HepG2 (cell line): ENCODE measurements around the gene PIAS1. TPM values are rescaled to one million over a fixed set of nuclear protein-coding genes. Genes with fewer than 3 reads are reported as not detected.

ENCODE experiments used
- ATAC-seq: fragments of 200-7000 bp; cut with Tn5 transposase; 3 replicates; pipeline ENCODE4 v1.9.1; 2020; ENCODE audit warnings: mild to moderate bottlenecking, moderate library complexity
- Bru-seq: library from RNA; stranded (reverse); fragments of 400-500 nt; gene quantifications from one replicate; lab custom pipeline; 2021; lab: Mats Ljungman, UMichigan
- BruChase-seq, 2 experiments: library from RNA; stranded (reverse); fragments of 400-500 nt; gene quantifications; one replicate each; lab custom pipeline; 2021; lab: Mats Ljungman, UMichigan
- BruUV-seq: library from RNA; stranded (reverse); fragments of 400-500 nt; replicated peaks from 2 replicates; lab custom pipeline; 2021; lab: Mats Ljungman, UMichigan
- CTCF ChIA-PET: fragments of 300-600 bp; formaldehyde crosslinking; extraction: SDS; loops from one replicate; lab custom pipeline; 2021; ENCODE audit warnings: low total read pairs, inconsistent platforms, low intra/inter-chr PET ratio; lab: Yijun Ruan, JAX
- POLR2A ChIA-PET: fragments of 350-600 bp; sonication (Branson Sonifier 250); formaldehyde crosslinking; loops from one replicate; lab custom pipeline; 2020; ENCODE audit warnings: antibody characterized with exemption, inconsistent platforms; lab: Yijun Ruan, JAX
- DNase-seq: peaks from one replicate; pipeline ENCODE4 v3.0.0-alpha.2; 2015; ENCODE audit warnings: low spot score
- FAIRE-seq: peaks from 3 replicates; lab custom pipeline; 2011; peaks lifted over from hg19 to GRCh38; lab: Jason Lieb, UNC
- H2AFZ ChIP-seq: one replicate; pipeline ENCODE4 v1.6.1; 2011; ENCODE audit warnings: low read length, inconsistent platforms
- H3K27ac ChIP-seq: fragments of 300-600 bp; 3 replicates; pipeline ENCODE4 v1.8.0; 2011; ENCODE audit warnings: mixed run types, mild to moderate bottlenecking, mixed read lengths, low read length, inconsistent platforms; ENCODE audit not compliant: insufficient read depth; ENCODE audit errors: extremely low read length
- H3K27me3 ChIP-seq, 2 experiments: fragments of 200-600 bp in 1 of 2; 2 replicates in 1 of 2; 3 replicates in 1 of 2; pipeline versions ENCODE4 v1.6.0 to v1.8.0; 2011; ENCODE audit warnings: low read length in 2 of 2, mild to moderate bottlenecking in 2 of 2, moderate library complexity in 2 of 2, inconsistent platforms in 1 of 2; ENCODE audit not compliant: insufficient read depth in 2 of 2, control insufficient read depth in 1 of 2
- H3K36me3 ChIP-seq, 2 experiments: fragments of 200-600 bp in 1 of 2; replicated peaks in 1 of 2; 2 replicates in 1 of 2; 3 replicates in 1 of 2; pipeline versions ENCODE4 v1.5.1 to v1.8.0; 2011; ENCODE audit warnings: low read length in 2 of 2, inconsistent platforms in 1 of 2; ENCODE audit not compliant: insufficient read depth in 2 of 2, control insufficient read depth in 1 of 2
- H3K4me1 ChIP-seq: 2 replicates; pipeline ENCODE4 v1.5.1; 2012; ENCODE audit warnings: low read length, inconsistent platforms; ENCODE audit not compliant: insufficient read depth
- H3K4me2 ChIP-seq: 2 replicates; pipeline ENCODE4 v1.6.0; 2011; ENCODE audit warnings: low read depth, low read length, inconsistent platforms
- H3K4me3 ChIP-seq, 3 experiments: fragments of 200-600 bp in 1 of 3; sonication (generic), shearing (Covaris generic) in 1 of 3; replicated peaks in 1 of 3; 2 replicates each; pipeline ENCODE4 v1.5.1; 2011 to 2016; ENCODE audit warnings: low read length in 3 of 3, inconsistent platforms in 2 of 3, low read depth in 2 of 3, mild to moderate bottlenecking in 2 of 3, control low read depth in 1 of 3, mixed read lengths in 1 of 3; ENCODE audit not compliant: insufficient read depth in 1 of 3
- H3K79me2 ChIP-seq: one replicate; pipeline ENCODE4 v1.6.1; 2011; ENCODE audit warnings: low read length, inconsistent platforms; ENCODE audit not compliant: insufficient read depth
- H3K9ac ChIP-seq: 2 replicates; pipeline ENCODE4 v1.6.0; 2011; ENCODE audit warnings: mild to moderate bottlenecking, low read depth, low read length, inconsistent platforms; ENCODE audit not compliant: insufficient read depth
- H3K9me3 ChIP-seq: 2 replicates; pipeline ENCODE4 v1.5.1; 2012; ENCODE audit warnings: mild to moderate bottlenecking, low read length
- H4K20me1 ChIP-seq: 2 replicates; pipeline ENCODE4 v1.6.0; 2011; ENCODE audit warnings: inconsistent platforms, mild to moderate bottlenecking, low read length, moderate library complexity; ENCODE audit not compliant: insufficient read depth
- GATAD1 ChIP-seq: IDR thresholded peaks from 2 replicates; pipeline ENCODE4 v1.6.1; 2016; ENCODE audit warnings: missing genetic modification reagents, missing compliant biosample characterization
- MEIS2 ChIP-seq: sonication (generic); formaldehyde crosslinking; IDR thresholded peaks from 2 replicates; pipeline ENCODE4 v1.9.0; 2021; ENCODE audit warnings: mild to moderate bottlenecking, missing genetic modification reagents
- SNAI1 ChIP-seq: sonication (generic); formaldehyde crosslinking; IDR thresholded peaks from 2 replicates; pipeline ENCODE4 v1.5.0; 2020; ENCODE audit warnings: mild to moderate bottlenecking, missing genetic modification reagents, borderline replicate concordance
- ZNF33A ChIP-seq: sonication (generic); formaldehyde crosslinking; IDR thresholded peaks from 2 replicates; pipeline ENCODE4 v1.5.1; 2020; ENCODE audit warnings: missing genetic modification reagents, mild to moderate bottlenecking, moderate library complexity, borderline replicate concordance
- ZNF350 ChIP-seq: sonication (generic); formaldehyde crosslinking; IDR thresholded peaks from 2 replicates; pipeline ENCODE4 v1.4.0; 2020; ENCODE audit warnings: mild to moderate bottlenecking, low read depth, missing genetic modification reagents, borderline replicate concordance
- ZNF761 ChIP-seq: sonication (generic); formaldehyde crosslinking; conservative IDR thresholded peaks from 2 replicates; pipeline ENCODE4 v1.4.0; 2020; ENCODE audit warnings: mild to moderate bottlenecking, missing genetic modification reagents
- ZSCAN31 ChIP-seq: sonication (generic); formaldehyde crosslinking; IDR thresholded peaks from 2 replicates; pipeline ENCODE4 v1.5.0; 2020; ENCODE audit warnings: low read depth, mild to moderate bottlenecking, missing genetic modification reagents
- WGBS: methylation state at CpG from one replicate; pipeline ENCODE4 v1.1.6; 2017; ENCODE audit warnings: low lambda C conversion rate; 5-methylcytosine and 5-hydroxymethylcytosine counted together
- in situ Hi-C: cut with HindIII; loops from 2 replicates; pipeline ENCODE4 v1.10.0; 2017; ENCODE audit warnings: low pct_unique_long_range_greater_than_20kb; ENCODE audit not compliant: extremely low pct_ligation_motif_present
- intact Hi-C: fragments of 100-400 bp; cut with micrococcal nuclease; formaldehyde crosslinking; loops from one replicate; pipeline ENCODE4 v1.10.0; 2022; ENCODE audit not compliant: unreplicated experiment
- long read RNA-seq, 2 experiments: library from RNA in 1 of 2; library from polyadenylated mRNA in 1 of 2; stranded (forward) in 1 of 2; unstranded in 1 of 2; transcript quantifications; one replicate each; pipeline ENCODE4 v2.0.0, GENCODE V29; 2019 to 2022
- polyA minus RNA-seq, 3 experiments: library from RNA; depleted of rRNA, polyadenylated mRNA; stranded (reverse); fragments of >200 nt; gene quantifications; 2 replicates each; pipeline ENCODE4 v1.2.3, GENCODE V29; 2011; ENCODE audit warnings: low replicate concordance in 1 of 3
- polyA plus RNA-seq, 8 experiments: library from polyadenylated mRNA; depleted of rRNA in 3 of 8; stranded (reverse) in 7 of 8; unstranded in 1 of 8; fragments of >200 nt; fragmentation: Illumina TruSeq in 4 of 8; extraction: Trizol in 4 of 8; gene quantifications; 2 replicates each; pipeline versions ENCODE4 v1.2.1 to v1.2.3, GENCODE V29; 2011 to 2016; ENCODE audit warnings: low read depth in 4 of 8, missing spikeins in 1 of 8, mixed read lengths in 1 of 8; ENCODE audit not compliant: insufficient read depth in 1 of 8
- total RNA-seq, 5 experiments: library from RNA; depleted of rRNA; stranded (reverse); fragments of >200 nt; fragmentation: Illumina TruSeq; extraction: Trizol; gene quantifications; 2 replicates each; pipeline ENCODE4 v1.2.3, GENCODE V29; 2016; ENCODE audit warnings: low read depth in 1 of 5
- TF ChIP-seq, protein P1 (sequence below): sonication (generic); formaldehyde crosslinking; IDR thresholded peaks from 2 replicates; pipeline ENCODE4 v1.4.0; 2020; ENCODE audit warnings: missing genetic modification reagents
- TF ChIP-seq, protein P2 (sequence below): sonication (generic); formaldehyde crosslinking; IDR thresholded peaks from 2 replicates; pipeline ENCODE4 v1.4.0; 2020; ENCODE audit warnings: missing genetic modification reagents

The PIAS1 gene
- total RNA-seq (2016; rRNA removed; fragmentation: Illumina TruSeq; extraction: Trizol) (20.7 and 23.2 TPM in 2 replicates), polyA plus RNA-seq (2011; rRNA removed) (27.8 and 33.7 TPM in 2 replicates), polyA minus RNA-seq (2011; rRNA and poly(A)+ RNA removed; ENCODE audit: low replicate concordance) (79.4 and 97.0 TPM in 2 replicates), Bru-seq, nascent RNA (percentile 89 among the genes with signal in this experiment), BruChase-seq, experiment 1, labeled RNA remaining after a 6-hour chase (percentile 75 among the genes with signal in this experiment), BruChase-seq, experiment 2, labeled RNA remaining after a 2-hour chase (percentile 82 among the genes with signal in this experiment)
- 13.3 and 13.7 TPM in 2 replicates for total RNA-seq (2016; cell fraction: cytosol; rRNA removed; fragmentation: Illumina TruSeq; extraction: Trizol; ENCODE audit: low read depth)
- 19.2 and 20.9 TPM in 2 replicates for total RNA-seq (2016; cell fraction: insoluble cytoplasmic fraction; rRNA removed; fragmentation: Illumina TruSeq; extraction: Trizol)
- total RNA-seq (2016; cell fraction: membrane; rRNA removed; fragmentation: Illumina TruSeq; extraction: Trizol): 15.7 and 17.4 TPM in 2 replicates
- 40.8 and 44.2 TPM in 2 replicates for total RNA-seq (2016; cell fraction: nucleus; rRNA removed; fragmentation: Illumina TruSeq; extraction: Trizol)
- polyA plus RNA-seq (2011; cell fraction: cytosol; rRNA removed): 20.2 and 22.2 TPM in 2 replicates
- polyA plus RNA-seq (2011; cell fraction: nucleus; rRNA removed): 52.0 and 60.6 TPM in 2 replicates
- polyA plus RNA-seq (2012): 21.4 and 23.7 TPM in 2 replicates
- polyA plus RNA-seq (2016; cell fraction: cytosol; fragmentation: Illumina TruSeq; extraction: Trizol; ENCODE audit: low read depth): 1.9 and 2.4 TPM in 2 replicates
- 26.7 and 30.0 TPM in 2 replicates for polyA plus RNA-seq (2016; cell fraction: insoluble cytoplasmic fraction; fragmentation: Illumina TruSeq; extraction: Trizol; ENCODE audit: low read depth)
- polyA plus RNA-seq (2016; cell fraction: membrane; fragmentation: Illumina TruSeq; extraction: Trizol; ENCODE audit: low read depth): 4.2 and 4.8 TPM in 2 replicates
- 25.3 and 26.6 TPM in 2 replicates for polyA plus RNA-seq (2016; cell fraction: nucleus; fragmentation: Illumina TruSeq; extraction: Trizol; ENCODE audit: insufficient read depth, low read depth)
- polyA minus RNA-seq (2011; cell fraction: cytosol; rRNA and poly(A)+ RNA removed): 25.3 and 29.3 TPM in 2 replicates
- 120 and 122 TPM in 2 replicates for polyA minus RNA-seq (2011; cell fraction: nucleus; rRNA and poly(A)+ RNA removed)
- long read RNA-seq, experiment 1, full-length matches to known transcripts: 21 of 31 reads
- long read RNA-seq, experiment 1, partial matches to known transcripts: 5 of 31 reads
- long read RNA-seq, experiment 1, other reads (novel, unspliced or antisense): 5 of 31 reads
- long read RNA-seq, experiment 2, full-length matches to known transcripts: 5 of 23 reads
- long read RNA-seq, experiment 2, partial matches to known transcripts: 2 of 23 reads
- long read RNA-seq, experiment 2, other reads (novel, unspliced or antisense): 16 of 23 reads

DNA sequence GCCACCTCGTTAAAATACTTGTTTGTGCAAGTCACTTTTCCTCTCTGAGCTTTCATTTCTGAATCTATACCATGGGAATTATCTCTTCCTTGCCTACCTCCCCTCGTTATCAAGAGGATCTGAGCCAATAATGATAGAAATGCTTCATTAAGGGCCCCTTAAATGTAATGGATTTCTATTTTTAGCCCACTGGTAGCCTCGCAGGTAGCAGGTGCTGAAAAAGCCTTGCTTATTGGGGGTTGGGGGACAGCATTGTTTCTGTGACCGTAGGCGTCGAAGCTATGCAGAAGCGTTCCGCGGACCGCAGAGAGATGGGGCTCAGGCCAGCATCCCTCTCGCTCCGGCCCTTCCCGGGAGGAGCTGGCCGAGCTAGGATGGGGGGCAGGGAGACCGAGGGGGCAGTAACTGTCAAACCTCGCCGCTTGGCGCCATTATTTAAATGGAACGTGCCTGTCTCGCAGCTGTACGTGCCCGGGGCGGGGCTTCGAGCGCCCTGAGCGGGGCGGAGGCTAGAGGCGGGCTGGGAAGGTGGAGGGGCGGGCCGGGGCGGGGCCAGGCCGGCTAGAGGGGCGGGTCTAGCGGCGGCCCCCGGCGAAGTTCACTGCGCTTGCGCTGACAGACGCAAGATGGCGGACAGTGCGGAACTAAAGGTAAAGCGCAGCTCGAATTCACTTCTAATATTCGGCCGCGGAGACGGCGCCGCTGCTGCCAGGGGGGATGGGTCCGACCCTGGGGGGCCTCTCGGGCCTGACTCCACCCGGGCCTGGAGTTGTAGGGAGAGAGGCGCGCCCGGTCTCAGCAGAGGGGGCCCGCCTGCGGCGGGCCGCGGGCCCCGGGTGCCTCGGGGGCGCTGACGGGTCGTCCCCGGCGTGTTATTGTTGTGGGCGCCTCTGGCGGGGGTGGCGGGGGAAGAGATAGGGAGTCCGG is at the start of gene PIAS1:
TSS of gene PIAS1 (plus strand) at position 615 of the 927 bp plus-strand sequence. CDS start at position 627, 12 bp downstream.
- peaks cover 32% of the 10 kb centered on the region for H4K20me1 ChIP-seq
- peak within 1 kb of the TSS; percentile 95 for H3K4me2 ChIP-seq
- intact Hi-C loops (loop anchor here (2.0 to 10.0 kb wide), 5 partner anchors 45 to 1343 kb away; partner anchors contain the start of gene RNU6-1), in situ Hi-C loops (loop anchor here (5.0 kb wide), 1 partner anchor 192 kb away; no protein-coding TSS in a partner anchor)
- FAIRE-seq (peak; percentile 30), ATAC-seq (peak; percentile 91), DNase-seq (peak; percentile 89)
- H3K9me3 ChIP-seq: no peaks in the 10 kb centered on the region
- POLR2A ChIA-PET: interaction anchor here (0.6 to 2.0 kb wide), 12 partner anchors 8 to 1496 kb away, joined by 3 to 23 read pairs (median 4); no protein-coding TSS in a partner anchor
- H3K36me3 ChIP-seq: no peaks in the 10 kb centered on the region
- H3K9ac ChIP-seq: peak within 1 kb of the TSS; percentile 83
- peaks cover 51% of the 10 kb centered on the region for H3K4me1 ChIP-seq
- H3K27ac ChIP-seq: peak within 1 kb of the TSS; percentile 94
- BruUV-seq: no TSS peak
- no peaks in the 10 kb centered on the region for H3K27me3 ChIP-seq
- under 1% methylated on average over 27 of the region's 72 CpGs for WGBS
- H3K79me2 ChIP-seq: peaks cover 43% of the 10 kb centered on the region
- peak within 1 kb of the TSS; percentile 87 to 100 (median 94) for H3K4me3 ChIP-seq
- CTCF ChIA-PET: no interaction called here
- H2AFZ ChIP-seq: peak within 1 kb of the TSS; percentile 76
- TF ChIP-seq, protein P1, sequence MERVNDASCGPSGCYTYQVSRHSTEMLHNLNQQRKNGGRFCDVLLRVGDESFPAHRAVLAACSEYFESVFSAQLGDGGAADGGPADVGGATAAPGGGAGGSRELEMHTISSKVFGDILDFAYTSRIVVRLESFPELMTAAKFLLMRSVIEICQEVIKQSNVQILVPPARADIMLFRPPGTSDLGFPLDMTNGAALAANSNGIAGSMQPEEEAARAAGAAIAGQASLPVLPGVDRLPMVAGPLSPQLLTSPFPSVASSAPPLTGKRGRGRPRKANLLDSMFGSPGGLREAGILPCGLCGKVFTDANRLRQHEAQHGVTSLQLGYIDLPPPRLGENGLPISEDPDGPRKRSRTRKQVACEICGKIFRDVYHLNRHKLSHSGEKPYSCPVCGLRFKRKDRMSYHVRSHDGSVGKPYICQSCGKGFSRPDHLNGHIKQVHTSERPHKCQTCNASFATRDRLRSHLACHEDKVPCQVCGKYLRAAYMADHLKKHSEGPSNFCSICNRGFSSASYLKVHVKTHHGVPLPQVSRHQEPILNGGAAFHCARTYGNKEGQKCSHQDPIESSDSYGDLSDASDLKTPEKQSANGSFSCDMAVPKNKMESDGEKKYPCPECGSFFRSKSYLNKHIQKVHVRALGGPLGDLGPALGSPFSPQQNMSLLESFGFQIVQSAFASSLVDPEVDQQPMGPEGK: peak; percentile 69
- no peak for TF ChIP-seq ZNF350
- TF ChIP-seq ZNF33A (CRISPR knock-in tag): no peak
- no peak for TF ChIP-seq SNAI1 (CRISPR knock-in tag)
- TF ChIP-seq ZSCAN31 (CRISPR knock-in tag): 0 out of 2 replicates have a peak, but pooled peaks have one; percentile 17
- peak; percentile 2; the same call in 1 of the 2 replicates for TF ChIP-seq MEIS2 (CRISPR knock-in tag)
- 0 out of 2 replicates have a peak, but pooled peaks have one; percentile 56 for TF ChIP-seq ZNF761
- peak; percentile 33; the same call in 1 of the 2 replicates for TF ChIP-seq GATAD1 (CRISPR knock-in tag)
- TF ChIP-seq, protein P2, sequence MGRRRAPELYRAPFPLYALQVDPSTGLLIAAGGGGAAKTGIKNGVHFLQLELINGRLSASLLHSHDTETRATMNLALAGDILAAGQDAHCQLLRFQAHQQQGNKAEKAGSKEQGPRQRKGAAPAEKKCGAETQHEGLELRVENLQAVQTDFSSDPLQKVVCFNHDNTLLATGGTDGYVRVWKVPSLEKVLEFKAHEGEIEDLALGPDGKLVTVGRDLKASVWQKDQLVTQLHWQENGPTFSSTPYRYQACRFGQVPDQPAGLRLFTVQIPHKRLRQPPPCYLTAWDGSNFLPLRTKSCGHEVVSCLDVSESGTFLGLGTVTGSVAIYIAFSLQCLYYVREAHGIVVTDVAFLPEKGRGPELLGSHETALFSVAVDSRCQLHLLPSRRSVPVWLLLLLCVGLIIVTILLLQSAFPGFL (CRISPR knock-in tag): no peak
